HL-60 (cell line): ENCODE data around the gene PTPRN2.

ENCODE experiments used
- POLR2AphosphoS5 ChIP-seq: IDR thresholded peaks from 2 replicates; pipeline ENCODE4 v1.6.1; 2012; ENCODE audit warnings: low read depth
- TF ChIP-seq, protein P1 (sequence below): IDR thresholded peaks from one replicate; pipeline ENCODE4 v1.5.1; 2011; ENCODE audit warnings: low read length, control low read depth, inconsistent platforms; ENCODE audit not compliant: insufficient read depth

DNA sequence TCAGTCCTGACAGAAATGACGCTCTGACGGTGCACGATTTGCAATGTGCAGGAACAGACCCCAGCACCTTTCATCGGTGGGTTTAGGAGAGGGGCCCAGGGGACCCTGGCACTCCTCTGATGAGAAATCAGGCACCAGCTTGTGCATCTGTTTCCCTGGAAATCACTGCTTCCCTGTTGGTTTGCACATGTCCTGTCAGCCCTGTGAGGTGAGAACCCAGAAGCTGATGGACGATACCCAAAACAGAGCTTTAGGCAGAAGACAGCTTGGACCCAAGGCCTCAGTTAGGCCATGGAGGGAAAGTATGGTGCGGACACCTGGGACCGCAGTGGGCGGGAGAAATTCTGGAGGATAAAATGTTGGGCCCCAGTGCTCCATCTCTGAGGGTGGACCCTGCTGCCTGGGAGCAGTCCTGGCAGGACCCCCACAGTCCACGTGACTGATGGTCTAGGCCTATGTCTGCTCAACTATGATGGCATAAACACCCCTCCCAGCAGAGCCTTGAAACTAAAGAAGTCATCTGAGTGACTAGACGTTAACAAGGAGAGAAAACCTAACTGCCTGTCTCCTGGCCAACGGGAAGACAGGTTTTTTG, 242.8 kb downstream of the PTPRN2 start:
- no peak for TF ChIP-seq POLR2AphosphoS5
- TF ChIP-seq, protein P1, sequence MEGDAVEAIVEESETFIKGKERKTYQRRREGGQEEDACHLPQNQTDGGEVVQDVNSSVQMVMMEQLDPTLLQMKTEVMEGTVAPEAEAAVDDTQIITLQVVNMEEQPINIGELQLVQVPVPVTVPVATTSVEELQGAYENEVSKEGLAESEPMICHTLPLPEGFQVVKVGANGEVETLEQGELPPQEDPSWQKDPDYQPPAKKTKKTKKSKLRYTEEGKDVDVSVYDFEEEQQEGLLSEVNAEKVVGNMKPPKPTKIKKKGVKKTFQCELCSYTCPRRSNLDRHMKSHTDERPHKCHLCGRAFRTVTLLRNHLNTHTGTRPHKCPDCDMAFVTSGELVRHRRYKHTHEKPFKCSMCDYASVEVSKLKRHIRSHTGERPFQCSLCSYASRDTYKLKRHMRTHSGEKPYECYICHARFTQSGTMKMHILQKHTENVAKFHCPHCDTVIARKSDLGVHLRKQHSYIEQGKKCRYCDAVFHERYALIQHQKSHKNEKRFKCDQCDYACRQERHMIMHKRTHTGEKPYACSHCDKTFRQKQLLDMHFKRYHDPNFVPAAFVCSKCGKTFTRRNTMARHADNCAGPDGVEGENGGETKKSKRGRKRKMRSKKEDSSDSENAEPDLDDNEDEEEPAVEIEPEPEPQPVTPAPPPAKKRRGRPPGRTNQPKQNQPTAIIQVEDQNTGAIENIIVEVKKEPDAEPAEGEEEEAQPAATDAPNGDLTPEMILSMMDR = no peak
